HepG2 (cell line): Measurements from ENCODE around the gene SRSF4. TPM values are rescaled to one million over a fixed set of nuclear protein-coding genes. Genes with fewer than 3 reads are reported as not detected.
A peak's percentile ranks its signal among the peaks of the same experiment; 100 is the strongest.

Experiments used
- ATF3 ChIP-seq: sonication (generic); formaldehyde crosslinking; IDR thresholded peaks from 2 replicates; pipeline ENCODE4 v1.4.0; 2020; ENCODE audit warnings: missing genetic modification reagents
- CENPT ChIP-seq: sonication (generic); formaldehyde crosslinking; IDR thresholded peaks from 2 replicates; pipeline ENCODE4 v1.8.0; 2022; ENCODE audit warnings: low read depth, mild to moderate bottlenecking, moderate library complexity, missing genetic modification reagents
- CREB1 ChIP-seq, 2 experiments: fragments of 450-650 bp in 1 of 2; IDR thresholded peaks; 2 replicates each; pipeline ENCODE4 v1.6.1; 2016 to 2017; ENCODE audit warnings: control low read depth in 1 of 2, mild to moderate bottlenecking in 1 of 2, missing compliant biosample characterization in 1 of 2, missing genetic modification characterization in 1 of 2
- EP300 ChIP-seq, 3 experiments: sonication (generic) in 1 of 3; formaldehyde crosslinking in 1 of 3; IDR thresholded peaks; 2 replicates each; pipeline versions ENCODE4 v1.5.1 to v1.6.1; 2011 to 2020; ENCODE audit warnings: low read depth in 2 of 3, low read length in 2 of 3, borderline replicate concordance in 1 of 3, improper control_type of control experiment in 1 of 3, mild to moderate bottlenecking in 1 of 3, missing genetic modification reagents in 1 of 3, moderate library complexity in 1 of 3
- FOXP1 ChIP-seq, 2 experiments: fragments of 450-650 bp in 1 of 2; IDR thresholded peaks; 2 replicates each; pipeline ENCODE4 v1.6.1; 2017 to 2018; ENCODE audit warnings: antibody characterized with exemption in 1 of 2
- HHEX ChIP-seq: IDR thresholded peaks from 2 replicates; pipeline ENCODE4 v1.6.1; 2016; ENCODE audit warnings: control low read depth
- HNRNPH1 ChIP-seq: fragments of 200-400 bp; formaldehyde crosslinking; optimal IDR thresholded peaks from 2 replicates; pipeline ENCODE3; 2017; ENCODE audit warnings: mild to moderate bottlenecking, low read depth, low read length
- JUNB ChIP-seq: sonication (generic); formaldehyde crosslinking; IDR thresholded peaks from 2 replicates; pipeline ENCODE4 v1.8.0; 2022; ENCODE audit warnings: missing genetic modification reagents, mild to moderate bottlenecking, borderline replicate concordance
- KLF13 ChIP-seq: sonication (generic); formaldehyde crosslinking; IDR thresholded peaks from 2 replicates; pipeline ENCODE4 v1.4.0; 2020; ENCODE audit warnings: mild to moderate bottlenecking, missing genetic modification reagents
- MED1 ChIP-seq: sonication (generic); formaldehyde crosslinking; IDR thresholded peaks from 2 replicates; pipeline ENCODE4 v1.4.0; 2020; ENCODE audit warnings: missing genetic modification reagents
- POGK ChIP-seq: sonication (generic); formaldehyde crosslinking; conservative IDR thresholded peaks from 2 replicates; pipeline ENCODE4 v1.8.0; 2022; ENCODE audit warnings: mild to moderate bottlenecking, moderate library complexity, missing genetic modification reagents
- SIX1 ChIP-seq: sonication (generic); formaldehyde crosslinking; IDR thresholded peaks from 2 replicates; pipeline ENCODE4 v1.4.0; 2020; ENCODE audit warnings: missing genetic modification reagents, borderline replicate concordance
- SRSF4 ChIP-seq: fragments of 200-400 bp; formaldehyde crosslinking; IDR thresholded peaks from one replicate; pipeline ENCODE4 v1.6.1; 2018; ENCODE audit warnings: mild to moderate bottlenecking, low read depth, low read length, moderate library complexity; ENCODE audit not compliant: poor library complexity, severe bottlenecking
- STAT5B ChIP-seq: sonication (generic); formaldehyde crosslinking; IDR thresholded peaks from 2 replicates; pipeline ENCODE4 v1.4.0; 2020; ENCODE audit warnings: missing genetic modification reagents
- TFDP1 ChIP-seq: IDR thresholded peaks from 2 replicates; pipeline ENCODE4 v1.6.1; 2016; ENCODE audit warnings: missing compliant biosample characterization, missing genetic modification reagents, borderline replicate concordance
- ZNF335 ChIP-seq: sonication (generic); formaldehyde crosslinking; IDR thresholded peaks from 2 replicates; pipeline ENCODE4 v1.4.0; 2020; ENCODE audit warnings: missing genetic modification reagents
- ZNF382 ChIP-seq: sonication (generic); formaldehyde crosslinking; IDR thresholded peaks from 2 replicates; pipeline ENCODE4 v1.5.0; 2020; ENCODE audit warnings: missing genetic modification reagents, mild to moderate bottlenecking, borderline replicate concordance
- ZNF567 ChIP-seq: sonication (generic); formaldehyde crosslinking; IDR thresholded peaks from 2 replicates; pipeline ENCODE4 v1.8.1; 2023; ENCODE audit warnings: mild to moderate bottlenecking, missing genetic modification reagents, borderline replicate concordance
- ZNF574 ChIP-seq: sonication (generic); formaldehyde crosslinking; IDR thresholded peaks from 2 replicates; pipeline ENCODE4 v1.4.0; 2020; ENCODE audit warnings: missing genetic modification reagents
- ZNF713 ChIP-seq: sonication (generic); formaldehyde crosslinking; IDR thresholded peaks from 2 replicates; pipeline ENCODE4 v1.4.0; 2020; ENCODE audit warnings: mild to moderate bottlenecking, missing genetic modification reagents
- polyA plus RNA-seq, 8 experiments: library from polyadenylated mRNA; depleted of rRNA in 3 of 8; stranded (reverse) in 7 of 8; unstranded in 1 of 8; fragments of >200 nt; fragmentation: Illumina TruSeq in 4 of 8; extraction: Trizol in 4 of 8; gene quantifications; 2 replicates each; pipeline versions ENCODE4 v1.2.1 to v1.2.3, GENCODE V29; 2011 to 2016; ENCODE audit warnings: low read depth in 4 of 8, missing spikeins in 1 of 8, mixed read lengths in 1 of 8; ENCODE audit not compliant: insufficient read depth in 1 of 8
- total RNA-seq, 5 experiments: library from RNA; depleted of rRNA; stranded (reverse); fragments of >200 nt; fragmentation: Illumina TruSeq; extraction: Trizol; gene quantifications; 2 replicates each; pipeline ENCODE4 v1.2.3, GENCODE V29; 2016; ENCODE audit warnings: low read depth in 1 of 5

Gene SRSF4
- total and polyA plus RNA-seq, 2 of the 13 experiments (the other 11 are each of a cell fraction or from before 2014, with no cell fraction given) = 37.7 to 50.9 TPM

- TF ChIP-seq SRSF4 = no peak
- TF ChIP-seq SIX1 (CRISPR knock-in tag) = no peak
- no peak for TF ChIP-seq FOXP1 (IDR thresholded peaks at IDR 0.05)
- no peak for TF ChIP-seq FOXP1 (CRISPR knock-in tag; IDR thresholded peaks at IDR 0.05)
- TF ChIP-seq CENPT (CRISPR knock-in tag) = no peak
- TF ChIP-seq MED1 (CRISPR knock-in tag) = no peak
- TF ChIP-seq EP300 (IDR thresholded peaks at IDR 0.05; ENCODE audit: low read depth in 2 of 2, low read length in 2 of 2) = 0 out of 4 replicates have a peak, but pooled peaks of 1 of the 2 experiments have one; percentile 14
- TF ChIP-seq EP300 (CRISPR knock-in tag; IDR thresholded peaks at IDR 0.05; ENCODE audit: borderline replicate concordance) = no peak
- no peak for TF ChIP-seq STAT5B (CRISPR knock-in tag)
- peak; percentile 27; the same call in 1 of the 2 replicates for TF ChIP-seq TFDP1 (CRISPR knock-in tag)
- TF ChIP-seq ZNF574 (CRISPR knock-in tag) = no peak
- TF ChIP-seq ATF3 (CRISPR knock-in tag) = no peak
- TF ChIP-seq HNRNPH1 = no peak
- TF ChIP-seq ZNF382 (CRISPR knock-in tag) = no peak
- peak; percentile 68 for TF ChIP-seq POGK
- TF ChIP-seq ZNF567 (CRISPR knock-in tag) = 0 out of 2 replicates have a peak, but pooled peaks have one; percentile 47
- TF ChIP-seq JUNB = no peak
- TF ChIP-seq HHEX (CRISPR knock-in tag) = no peak; the same call in 1 of the 2 replicates
- TF ChIP-seq KLF13 (CRISPR knock-in tag) = no peak
- TF ChIP-seq ZNF713 (CRISPR knock-in tag) = no peak
- no peak for TF ChIP-seq ZNF335
- TF ChIP-seq CREB1 (IDR thresholded peaks at IDR 0.05) = no peak
- TF ChIP-seq CREB1 (CRISPR knock-in tag; IDR thresholded peaks at IDR 0.05) = no peak
Observed at GRCh38 chr1:29124366-29125236, 57.1 kb downstream of the SRSF4 start (continued).
